Gastroesophageal sphincter (tissue), 4 donors: Measurements from ENCODE around the gene YEATS2. TPM values are rescaled to one million over a fixed set of nuclear protein-coding genes. Genes with fewer than 3 reads are reported as not detected.
"Not testable (repeated sequence)": the region's sequence is repeated elsewhere in the genome, so short reads cannot be mapped to it uniquely, and the experiment has no call there.

ENCODE experiments used
- ATAC-seq: fragments of 150-250 bp; one replicate; pipeline ENCODE4 v1.9.1; 2016; ENCODE audit warnings: mild to moderate bottlenecking, moderate library complexity
- H3K27ac ChIP-seq, 4 donors: fragments of 200-600 bp; sonication (generic) in 3 of 4; 1 replicate in 3 of 4; 2 replicates in 1 of 4; pipeline ENCODE4 v1.5.1; 2016 to 2019
- H3K27me3 ChIP-seq: fragments of 200-600 bp; sonication (generic); one replicate; pipeline ENCODE4 v1.5.1; 2019
- H3K36me3 ChIP-seq, 2 donors: fragments of 200-600 bp; sonication (generic); one replicate each; pipeline ENCODE4 v1.5.1; 2019; ENCODE audit warnings: control low read depth in 1 of 2
- H3K4me1 ChIP-seq, 3 donors: fragments of 200-600 bp; sonication (generic); 1 replicate in 2 of 3; 2 replicates in 1 of 3; pipeline ENCODE4 v1.5.1; 2016 to 2019; ENCODE audit warnings: control low read depth in 2 of 3
- H3K4me3 ChIP-seq, 2 donors: fragments of 200-600 bp; sonication (generic); one replicate each; pipeline ENCODE4 v1.5.1; 2019; ENCODE audit warnings: mild to moderate bottlenecking in 1 of 2, moderate library complexity in 1 of 2
- H3K9me3 ChIP-seq, 3 donors: fragments of 200-600 bp; sonication (generic); one replicate each; pipeline ENCODE4 v1.5.1; 2017 to 2019; ENCODE audit warnings: control low read depth in 2 of 3
- EP300 ChIP-seq: sonication (generic); formaldehyde crosslinking; IDR thresholded peaks from one replicate; pipeline ENCODE4 v1.6.1; 2017; ENCODE audit warnings: antibody characterized with exemption, mild to moderate bottlenecking
- POLR2A ChIP-seq, 2 donors: fragments of 450-650 bp; IDR thresholded peaks; one replicate each; pipeline ENCODE4 v1.6.1; 2017; ENCODE audit warnings: antibody characterized with exemption in 2 of 2, mild to moderate bottlenecking in 2 of 2, moderate library complexity in 1 of 2
- POLR2AphosphoS5 ChIP-seq: sonication (generic); formaldehyde crosslinking; IDR thresholded peaks from one replicate; pipeline ENCODE4 v1.6.1; 2017; ENCODE audit warnings: antibody characterized with exemption
- WGBS, 2 donors: methylation state at CpG; one replicate each; pipeline ENCODE4 v1.1.5; 2018; ENCODE audit warnings: low coverage in 1 of 2; 5-methylcytosine and 5-hydroxymethylcytosine counted together
- total RNA-seq, 4 donors: library from RNA; depleted of rRNA; stranded (reverse); fragments of >200 nt; gene quantifications; one replicate each; pipeline ENCODE4 v1.1.0, GENCODE V29; 2016
- TF ChIP-seq, protein P1 (sequence below), 4 experiments: fragments of 200-600 bp in 2 of 4; fragments of 450-650 bp in 2 of 4; sonication (generic) in 1 of 4; IDR thresholded peaks; one replicate each; pipeline ENCODE4 v1.5.1; 2017 to 2019; ENCODE audit warnings: antibody characterized with exemption in 4 of 4, mild to moderate bottlenecking in 2 of 4, moderate library complexity in 2 of 4

Gene YEATS2
- total RNA-seq, 4 donors from 2014 or later = 19.3 to 33.1 (median 27.6) TPM

DNA sequence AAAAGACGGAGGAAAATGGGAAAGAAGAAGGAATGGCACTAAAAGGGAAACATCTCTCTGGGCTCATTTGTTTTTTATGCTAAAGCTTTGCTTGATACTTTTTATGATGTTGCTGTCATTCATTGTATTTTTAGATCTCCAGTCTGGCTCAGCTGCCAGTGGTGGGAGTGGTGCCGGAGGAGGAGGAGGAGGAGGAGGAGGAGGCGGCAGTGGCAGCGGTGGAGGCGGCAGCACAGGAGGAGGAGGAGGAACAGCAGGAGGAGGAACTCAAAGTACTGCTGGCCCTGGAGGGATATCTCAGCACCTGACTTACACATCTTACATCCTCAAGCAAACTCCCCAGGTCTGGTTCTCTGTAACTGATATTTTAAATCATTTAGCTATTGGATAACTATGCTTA lies 78.2 kb downstream of the YEATS2 start:
- ATAC-seq = no peak
- Histone ChIP-seq H3K36me3 (peaks cover 0 to 91% of the 10 kb centered on the region in 2 donors), H3K4me1 (no peaks in the 10 kb centered on the region), H3K9me3 (no peaks in the 10 kb centered on the region), H3K4me3 (no peak overlapping the region), H3K27me3 (no peaks in the 10 kb centered on the region), H3K27ac (no peak overlapping the region)
- WGBS, 2 donors = 40 to 69% methylated on average over 1 to 5 of the region's 5 CpGs
- TF ChIP-seq EP300 (no peak), POLR2AphosphoS5 (no peak), POLR2A (IDR thresholded peaks at IDR 0.05) (no peak)
- TF ChIP-seq, protein P1, sequence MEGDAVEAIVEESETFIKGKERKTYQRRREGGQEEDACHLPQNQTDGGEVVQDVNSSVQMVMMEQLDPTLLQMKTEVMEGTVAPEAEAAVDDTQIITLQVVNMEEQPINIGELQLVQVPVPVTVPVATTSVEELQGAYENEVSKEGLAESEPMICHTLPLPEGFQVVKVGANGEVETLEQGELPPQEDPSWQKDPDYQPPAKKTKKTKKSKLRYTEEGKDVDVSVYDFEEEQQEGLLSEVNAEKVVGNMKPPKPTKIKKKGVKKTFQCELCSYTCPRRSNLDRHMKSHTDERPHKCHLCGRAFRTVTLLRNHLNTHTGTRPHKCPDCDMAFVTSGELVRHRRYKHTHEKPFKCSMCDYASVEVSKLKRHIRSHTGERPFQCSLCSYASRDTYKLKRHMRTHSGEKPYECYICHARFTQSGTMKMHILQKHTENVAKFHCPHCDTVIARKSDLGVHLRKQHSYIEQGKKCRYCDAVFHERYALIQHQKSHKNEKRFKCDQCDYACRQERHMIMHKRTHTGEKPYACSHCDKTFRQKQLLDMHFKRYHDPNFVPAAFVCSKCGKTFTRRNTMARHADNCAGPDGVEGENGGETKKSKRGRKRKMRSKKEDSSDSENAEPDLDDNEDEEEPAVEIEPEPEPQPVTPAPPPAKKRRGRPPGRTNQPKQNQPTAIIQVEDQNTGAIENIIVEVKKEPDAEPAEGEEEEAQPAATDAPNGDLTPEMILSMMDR (IDR thresholded peaks at IDR 0.05) = no peak

DNA sequence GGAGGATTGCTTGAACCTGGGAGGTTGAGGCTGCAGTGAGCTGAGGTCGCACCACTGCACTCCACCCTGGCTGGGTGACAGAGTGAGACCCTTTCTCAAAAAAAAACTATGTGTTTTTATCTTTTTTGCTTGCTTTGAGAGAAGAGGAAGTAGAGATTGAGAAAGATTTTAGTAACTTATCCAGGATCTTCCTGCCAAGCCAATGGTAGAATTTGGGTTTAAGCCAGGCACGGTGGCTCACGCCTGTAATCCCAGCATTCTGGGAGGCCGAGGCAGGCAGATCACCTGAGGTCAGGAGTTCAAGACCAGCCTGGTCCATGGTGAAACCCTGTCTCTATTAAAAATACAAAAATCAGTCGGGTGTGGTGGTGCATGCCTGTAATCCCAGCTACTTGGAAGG lies 78.9 kb downstream of the YEATS2 start:
- 93 to 100% methylated on average over 1 to 4 of the region's 5 CpGs for WGBS, 2 donors
- H3K36me3 ChIP-seq = peaks cover 0 to 98% of the 10 kb centered on the region in 2 donors

DNA sequence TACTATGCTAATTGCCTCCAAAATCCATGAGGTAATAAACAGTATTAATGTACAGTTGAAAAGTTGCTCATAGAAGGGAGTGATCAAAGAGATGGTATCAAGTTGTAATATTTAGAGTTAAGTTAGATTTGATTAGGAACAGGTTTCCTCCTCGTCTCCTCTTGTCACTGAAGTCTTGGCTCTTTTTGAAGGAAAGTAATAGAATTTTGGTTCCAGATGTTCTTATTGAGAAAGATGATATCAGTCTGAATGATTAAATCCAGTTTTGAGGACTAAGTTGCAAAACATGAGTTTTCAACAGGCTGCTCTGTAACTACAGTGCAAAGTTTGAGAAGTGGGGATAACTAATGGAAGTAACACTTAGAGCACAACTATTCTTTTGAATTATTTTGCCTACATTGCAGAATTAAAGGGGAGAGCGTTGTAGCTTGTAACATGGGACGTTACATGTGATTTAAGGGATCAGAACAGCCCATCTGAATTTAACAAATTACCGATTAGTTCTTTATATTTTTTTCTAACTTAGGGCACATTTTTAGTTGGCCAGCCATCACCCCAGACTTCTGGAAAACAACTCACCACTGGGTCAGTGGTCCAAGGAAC lies 79.5 kb downstream of the YEATS2 start:
- Histone ChIP-seq H3K4me1 (no peaks in the 10 kb centered on the region), H3K36me3 (peaks cover 0 to 98% of the 10 kb centered on the region in 2 donors), H3K9me3 (no peaks in the 10 kb centered on the region), H3K4me3 (no peak overlapping the region), H3K27ac (no peak overlapping the region), H3K27me3 (no peaks in the 10 kb centered on the region)
- ATAC-seq = no peak
- TF ChIP-seq, protein P1 (IDR thresholded peaks at IDR 0.05) = no peak
- TF ChIP-seq POLR2AphosphoS5 = no peak
- TF ChIP-seq EP300 = no peak
- TF ChIP-seq POLR2A (IDR thresholded peaks at IDR 0.05) = no peak
- WGBS, 2 donors = 83 to 91% methylated on average over 4 of the region's 4 CpGs

More for the DNA sequence above, 78.9 kb downstream of the YEATS2 start:
- not testable (repeated sequence) for H3K27me3 ChIP-seq, ATAC-seq, H3K4me3 ChIP-seq, H3K9me3 ChIP-seq, H3K27ac ChIP-seq, H3K4me1 ChIP-seq

DNA sequence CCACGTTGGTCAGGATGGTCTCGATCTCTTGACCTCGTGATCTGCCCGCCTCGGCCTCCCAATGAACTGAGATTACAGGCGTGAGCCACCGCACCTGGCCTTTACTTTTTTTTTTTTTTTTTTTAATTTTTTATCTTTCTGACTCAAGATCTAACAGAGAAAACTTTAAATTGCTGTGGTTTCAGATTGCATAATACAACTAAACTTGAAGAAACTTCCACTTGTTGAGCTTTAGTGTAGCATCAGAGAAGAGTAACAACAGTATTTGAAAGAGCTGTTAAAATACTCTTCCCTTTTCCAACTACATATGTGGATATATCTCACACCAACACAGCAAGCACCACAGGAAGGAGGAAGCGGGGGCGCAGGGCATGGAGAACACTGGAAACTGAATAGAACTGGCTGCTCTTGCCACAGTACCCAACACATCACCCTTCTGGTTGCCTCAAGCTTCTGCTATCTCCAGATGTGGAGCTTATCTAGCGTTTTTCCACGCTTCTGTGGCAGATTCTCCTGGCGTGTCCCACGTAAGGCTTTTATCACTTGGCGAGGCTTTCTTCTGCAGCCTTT lies 82.4 kb downstream of the YEATS2 start:
- H3K4me1 ChIP-seq = no peaks in the 10 kb centered on the region
- H3K9me3 ChIP-seq = no peaks in the 10 kb centered on the region
- H3K27ac ChIP-seq = no peak overlapping the region
- ATAC-seq = no peak
- no peak overlapping the region for H3K4me3 ChIP-seq
- H3K27me3 ChIP-seq = no peaks in the 10 kb centered on the region
- WGBS, 2 donors = 91 to 93% methylated on average over 12 to 14 of the region's 14 CpGs
- no peak for TF ChIP-seq POLR2AphosphoS5
- TF ChIP-seq POLR2A (IDR thresholded peaks at IDR 0.05) = no peak
- no peak for TF ChIP-seq EP300
- TF ChIP-seq, protein P1 (IDR thresholded peaks at IDR 0.05) = no peak
- H3K36me3 ChIP-seq = peaks cover 0 to 97% of the 10 kb centered on the region in 2 donors

DNA sequence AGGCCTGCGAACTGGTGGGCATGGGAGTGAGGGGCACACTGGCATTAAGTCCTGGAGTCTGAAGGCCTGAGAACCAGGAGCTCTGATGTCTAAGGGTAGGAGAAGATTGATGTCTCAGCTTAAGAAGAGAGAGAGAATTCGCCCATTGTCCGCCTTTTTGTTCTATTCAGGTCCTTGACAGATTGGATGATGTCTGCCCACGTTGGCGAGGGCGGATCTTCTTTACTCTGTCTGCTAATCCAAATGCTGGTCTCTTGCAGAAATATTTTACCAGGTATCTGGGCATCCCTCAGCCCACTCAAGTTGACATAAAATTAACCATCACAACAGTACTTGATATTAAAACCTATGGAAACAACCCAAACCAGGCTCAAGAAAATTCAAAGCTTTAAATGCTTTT lies 83.6 kb downstream of the YEATS2 start:
- Histone ChIP-seq H3K4me1 (no peaks in the 10 kb centered on the region), H3K9me3 (no peaks in the 10 kb centered on the region), H3K36me3 (peaks cover 0 to 97% of the 10 kb centered on the region in 2 donors), H3K27me3 (no peaks in the 10 kb centered on the region), H3K27ac (no peak overlapping the region), H3K4me3 (no peak overlapping the region)
- 86 to 88% methylated on average over 3 to 6 of the region's 6 CpGs for WGBS, 2 donors
- TF ChIP-seq EP300 (no peak), POLR2A (IDR thresholded peaks at IDR 0.05) (no peak), POLR2AphosphoS5 (no peak)
- TF ChIP-seq, protein P1 (IDR thresholded peaks at IDR 0.05) = no peak
- ATAC-seq = no peak
